ENCODE measurements around the gene SPEM2.
A peak's percentile ranks its signal among the peaks of the same experiment; 100 is the strongest.

Gene SPEM2

GRCh38 chr17:7403977-7404736, 21.3 kb upstream of the SPEM2 start, which contains the start of gene TMEM256:
Gene TMEM256 (minus strand): TSS chr17:7404097. CDS start chr17:7404084, 13 bp downstream.
- DNase-seq (ENCODE audit: low read depth) = peak; percentile 99

GRCh38 chr17:7404737-7405349, 20.6 kb upstream of the SPEM2 start:
- no peak for DNase-seq (ENCODE audit: low read depth)

DNA sequence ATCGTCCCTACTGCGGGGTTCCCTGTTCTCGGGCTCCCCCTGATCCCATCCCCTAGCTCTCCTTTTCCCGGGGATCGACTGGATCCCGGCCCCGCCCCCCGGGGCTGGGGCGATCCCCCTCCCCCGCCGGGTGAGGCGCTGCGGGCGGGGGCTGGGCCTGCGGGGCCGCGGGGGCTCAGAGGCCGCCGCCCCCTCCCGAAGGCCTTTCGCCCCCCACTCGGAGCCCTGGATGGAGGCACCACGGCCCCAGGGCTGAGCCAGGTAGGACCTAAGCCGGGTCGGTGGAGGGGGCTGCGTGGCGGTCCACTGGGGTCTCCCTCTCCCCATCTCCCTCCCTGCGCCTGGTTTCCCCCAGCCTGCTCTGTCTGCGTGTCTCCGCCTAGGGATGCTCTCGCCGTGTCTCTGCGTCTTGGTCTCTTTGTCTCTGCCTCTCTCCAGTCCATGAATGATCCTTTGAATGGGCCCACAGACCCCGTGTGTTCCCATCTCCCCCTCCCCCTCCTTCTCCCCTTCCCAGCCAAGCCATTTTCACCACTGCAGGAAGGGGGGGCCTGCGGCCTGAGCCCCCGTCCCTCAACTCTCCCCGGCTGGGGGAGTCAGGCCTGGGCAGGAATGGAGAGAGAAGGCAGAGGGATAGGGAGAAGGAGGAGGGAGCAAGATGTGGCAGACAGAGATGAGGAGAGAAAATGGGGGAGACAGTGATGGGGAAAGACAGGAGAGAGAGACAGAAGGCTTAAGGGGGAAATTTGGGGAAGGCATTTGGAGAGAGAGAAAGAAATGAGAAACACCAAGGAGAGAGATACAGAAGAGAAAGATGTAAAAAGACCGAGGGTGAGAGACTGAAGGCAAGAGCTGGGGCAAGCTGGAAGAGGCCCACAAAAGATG, 19.8 kb upstream of the SPEM2 start:
- DNase-seq (ENCODE audit: low read depth) = no peak

DNA sequence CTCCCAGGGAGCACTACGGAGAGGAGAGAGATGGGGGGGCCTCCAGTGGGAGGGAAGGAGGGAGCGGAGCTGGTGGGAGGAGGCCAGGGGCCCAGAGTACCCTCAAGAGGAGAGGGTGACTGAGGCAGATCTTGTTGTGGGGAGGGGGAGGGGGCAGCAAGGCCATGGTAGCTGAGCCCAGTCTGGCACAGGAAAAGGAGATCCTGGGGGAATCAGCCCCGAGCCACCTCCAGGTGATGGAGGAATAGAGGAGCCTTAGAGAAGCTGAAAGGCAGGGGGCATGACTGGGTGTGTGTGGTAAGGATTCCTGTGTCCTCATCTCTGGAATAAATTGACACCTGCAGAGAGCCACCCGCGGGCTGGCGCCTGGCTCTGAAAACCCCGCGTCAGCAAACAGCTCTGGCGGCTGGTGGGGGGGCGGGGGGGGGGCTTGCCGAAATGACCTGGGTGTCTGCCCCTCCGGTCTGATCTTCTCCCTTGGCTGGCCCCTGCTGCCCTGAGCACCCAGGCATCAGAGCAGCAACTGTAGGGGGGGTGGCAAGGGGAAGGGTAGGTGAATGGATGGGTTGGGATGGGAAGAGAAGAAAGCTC, 19.1 kb upstream of the SPEM2 start:
- no peak for DNase-seq (ENCODE audit: low read depth)

DNA sequence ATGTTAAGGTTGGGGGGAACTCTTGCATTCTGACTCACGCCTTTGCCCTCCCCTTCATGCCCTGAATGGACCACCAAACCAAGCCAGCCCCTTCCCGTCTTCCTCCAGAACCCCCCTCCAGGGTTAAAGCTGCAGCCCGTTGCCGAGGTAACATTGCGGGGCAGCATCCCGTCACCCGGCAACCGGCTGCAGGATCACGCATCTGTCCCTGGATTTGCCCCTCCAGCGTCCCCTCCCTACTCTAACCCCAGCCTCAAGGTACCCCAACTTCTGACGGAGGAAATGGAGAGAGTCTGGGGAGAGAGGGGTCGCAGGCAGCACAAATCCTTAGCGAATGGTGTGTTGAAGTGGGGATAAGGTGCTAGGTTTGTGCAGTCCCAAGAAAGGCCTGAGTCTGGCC, 18.3 kb upstream of the SPEM2 start:
- DNase-seq (ENCODE audit: low read depth) = no peak

DNA sequence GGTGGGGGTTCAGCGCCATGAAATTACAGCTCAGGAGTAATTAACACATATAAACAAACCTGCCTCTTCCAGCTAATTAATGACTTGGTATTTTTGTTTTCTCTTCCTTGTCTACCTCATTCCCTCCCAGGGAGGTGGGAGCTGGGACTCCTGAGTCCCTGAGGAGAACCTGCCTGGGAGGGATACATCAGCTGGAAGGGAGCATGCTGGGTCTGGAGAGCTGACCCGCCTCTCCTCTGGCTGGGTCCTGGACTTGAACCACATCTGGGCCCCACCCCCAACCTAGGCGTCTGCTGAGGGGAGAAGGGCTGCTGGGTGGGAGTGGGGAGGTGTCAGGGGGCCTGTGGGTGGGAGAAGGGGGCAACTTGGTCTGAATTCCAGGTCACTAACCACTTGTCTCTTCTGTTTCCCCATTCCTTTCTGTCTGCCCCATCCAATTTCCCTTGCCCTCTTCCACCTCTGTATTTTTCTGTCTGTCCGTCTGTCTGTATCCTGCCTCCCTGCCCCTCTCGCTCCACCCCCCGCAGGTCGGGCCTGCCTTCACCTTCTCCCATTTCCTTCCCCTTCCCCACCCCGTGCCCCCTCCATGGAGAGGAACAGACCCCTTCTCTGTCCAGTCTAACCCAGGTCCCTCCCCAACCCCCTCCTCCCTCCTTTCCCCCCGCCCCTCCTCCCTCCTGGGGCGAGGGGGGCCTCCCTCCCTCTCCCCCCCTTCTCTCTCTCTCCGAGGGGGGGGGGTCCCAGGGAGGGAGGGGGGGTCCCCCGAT, 17.7 kb upstream of the SPEM2 start, which contains the start of gene NLGN2:
NLGN2 (plus strand) TSS at position 361 of the 767 bp plus-strand sequence. CDS start 411 bp downstream, outside the sequence.
- no peak for DNase-seq (ENCODE audit: low read depth)

GRCh38 chr17:7408252-7408727, 17.1 kb upstream of the SPEM2 start:
- DNase-seq (ENCODE audit: low read depth) = no peak

GRCh38 chr17:7408863-7409262, 16.6 kb upstream of the SPEM2 start:
- DNase-seq (ENCODE audit: low read depth) = no peak

GRCh38 chr17:7409716-7410115, 15.7 kb upstream of the SPEM2 start:
- no peak for DNase-seq (ENCODE audit: low read depth)

GRCh38 chr17:7410634-7411426, 14.6 kb upstream of the SPEM2 start:
- no peak for DNase-seq (ENCODE audit: low read depth)

DNA sequence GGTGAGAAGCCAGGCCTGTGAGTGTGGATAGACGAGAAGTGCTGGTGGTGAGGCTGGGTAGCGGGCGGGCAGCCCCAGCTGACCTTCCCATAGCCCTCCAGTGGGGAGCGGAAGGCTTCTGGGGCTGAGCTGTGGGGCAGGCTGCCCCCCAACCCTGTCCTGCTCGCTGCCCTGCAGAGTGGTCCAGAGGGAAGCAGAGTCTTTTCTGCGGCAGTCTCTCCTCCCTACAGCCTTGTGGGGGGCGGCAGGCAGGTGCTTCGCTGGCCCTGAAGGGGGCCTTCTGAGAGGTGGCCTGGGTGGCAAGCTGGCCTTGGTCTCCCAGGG, 14.0 kb upstream of the SPEM2 start:
- DNase-seq (ENCODE audit: low read depth) = no peak

- peak; percentile 40 for DNase-seq (ENCODE audit: low read depth)
Observed at GRCh38 chr17:7413346-7413985, 11.9 kb upstream of the SPEM2 start.

DNA sequence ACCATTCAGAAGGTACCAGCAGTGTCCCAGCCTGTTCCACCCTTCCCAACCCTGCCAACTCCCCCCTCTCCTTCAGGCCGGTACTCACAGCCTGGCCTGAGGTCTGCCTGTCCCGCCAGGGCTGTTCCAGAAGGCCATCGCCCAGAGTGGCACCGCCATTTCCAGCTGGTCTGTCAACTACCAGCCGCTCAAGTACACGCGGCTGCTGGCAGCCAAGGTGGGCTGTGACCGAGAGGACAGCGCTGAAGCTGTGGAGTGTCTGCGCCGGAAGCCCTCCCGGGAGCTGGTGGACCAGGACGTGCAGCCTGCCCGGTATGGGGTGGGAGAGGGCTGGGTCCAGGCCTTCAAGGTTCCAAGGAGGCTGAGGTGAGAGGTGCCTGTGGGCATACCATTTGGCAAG, 10.6 kb upstream of the SPEM2 start:
- DNase-seq (ENCODE audit: low read depth) = no peak

DNA sequence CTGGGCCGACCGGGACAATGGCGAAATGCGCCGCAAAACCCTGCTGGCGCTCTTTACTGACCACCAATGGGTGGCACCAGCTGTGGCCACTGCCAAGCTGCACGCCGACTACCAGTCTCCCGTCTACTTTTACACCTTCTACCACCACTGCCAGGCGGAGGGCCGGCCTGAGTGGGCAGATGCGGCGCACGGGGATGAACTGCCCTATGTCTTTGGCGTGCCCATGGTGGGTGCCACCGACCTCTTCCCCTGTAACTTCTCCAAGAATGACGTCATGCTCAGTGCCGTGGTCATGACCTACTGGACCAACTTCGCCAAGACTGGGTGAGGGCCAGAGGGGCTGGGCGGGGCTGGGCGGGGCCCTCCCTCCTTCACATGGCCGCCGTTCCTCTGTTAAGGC, 9.6 kb upstream of the SPEM2 start:
- no peak for DNase-seq (ENCODE audit: low read depth)

DNA sequence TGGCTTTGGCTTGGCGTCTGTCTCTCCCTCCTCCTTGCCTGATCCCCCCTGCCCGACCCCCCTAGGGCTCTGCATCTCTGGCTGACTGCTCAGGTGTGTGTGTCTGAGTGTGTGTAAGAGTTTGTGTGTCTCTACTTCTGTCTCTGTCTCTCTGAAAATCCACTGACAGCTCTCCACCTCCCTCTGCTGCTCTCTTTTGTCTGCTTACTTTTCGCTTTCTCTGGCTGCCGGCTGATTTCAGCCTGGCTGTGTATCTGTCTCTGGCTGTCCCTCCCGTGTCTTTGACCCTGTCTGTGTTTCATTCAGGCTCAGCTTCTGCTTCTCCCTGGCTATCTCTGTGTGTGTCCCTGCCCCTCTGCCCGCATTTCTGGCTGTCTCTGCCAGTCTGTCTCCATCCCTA, 9.1 kb upstream of the SPEM2 start:
- no peak for DNase-seq (ENCODE audit: low read depth)

GRCh38 chr17:7417056-7417655, 8.3 kb upstream of the SPEM2 start:
- no peak for DNase-seq (ENCODE audit: low read depth)

DNA sequence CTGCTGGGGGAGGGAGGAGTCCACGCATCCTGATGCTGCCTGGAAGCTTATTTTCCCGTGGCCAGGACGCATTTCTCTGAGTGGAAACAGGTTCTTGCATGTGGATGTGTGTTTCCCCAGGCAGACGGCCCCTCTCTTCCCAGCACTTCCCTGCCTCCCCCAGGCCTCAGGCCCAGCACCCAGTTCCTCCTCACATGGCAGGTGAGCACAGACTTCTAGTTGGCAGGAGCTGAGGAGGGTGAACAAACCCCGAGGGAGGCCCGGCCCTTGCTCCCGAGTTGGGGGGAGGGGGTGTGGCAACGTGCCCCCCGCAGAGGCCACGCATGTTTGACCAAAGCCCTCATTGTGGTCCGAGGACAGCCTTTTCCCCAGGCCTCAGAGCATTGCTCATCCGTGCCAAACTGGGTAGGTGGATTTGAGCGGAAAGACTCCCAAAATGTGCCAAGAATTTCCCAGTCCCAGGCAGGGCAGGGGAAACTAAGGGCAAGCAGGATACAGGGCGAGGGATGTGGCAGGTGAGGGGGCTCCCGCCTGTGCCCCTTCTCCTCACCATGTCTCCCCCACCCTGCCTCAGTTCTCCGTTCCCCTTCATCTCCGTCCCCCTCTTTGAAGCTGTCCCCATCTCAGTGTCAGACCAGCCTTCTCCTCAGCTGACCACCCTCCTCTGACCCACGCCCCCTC, 6.8 kb upstream of the SPEM2 start:
- DNase-seq (ENCODE audit: low read depth) = no peak

DNA sequence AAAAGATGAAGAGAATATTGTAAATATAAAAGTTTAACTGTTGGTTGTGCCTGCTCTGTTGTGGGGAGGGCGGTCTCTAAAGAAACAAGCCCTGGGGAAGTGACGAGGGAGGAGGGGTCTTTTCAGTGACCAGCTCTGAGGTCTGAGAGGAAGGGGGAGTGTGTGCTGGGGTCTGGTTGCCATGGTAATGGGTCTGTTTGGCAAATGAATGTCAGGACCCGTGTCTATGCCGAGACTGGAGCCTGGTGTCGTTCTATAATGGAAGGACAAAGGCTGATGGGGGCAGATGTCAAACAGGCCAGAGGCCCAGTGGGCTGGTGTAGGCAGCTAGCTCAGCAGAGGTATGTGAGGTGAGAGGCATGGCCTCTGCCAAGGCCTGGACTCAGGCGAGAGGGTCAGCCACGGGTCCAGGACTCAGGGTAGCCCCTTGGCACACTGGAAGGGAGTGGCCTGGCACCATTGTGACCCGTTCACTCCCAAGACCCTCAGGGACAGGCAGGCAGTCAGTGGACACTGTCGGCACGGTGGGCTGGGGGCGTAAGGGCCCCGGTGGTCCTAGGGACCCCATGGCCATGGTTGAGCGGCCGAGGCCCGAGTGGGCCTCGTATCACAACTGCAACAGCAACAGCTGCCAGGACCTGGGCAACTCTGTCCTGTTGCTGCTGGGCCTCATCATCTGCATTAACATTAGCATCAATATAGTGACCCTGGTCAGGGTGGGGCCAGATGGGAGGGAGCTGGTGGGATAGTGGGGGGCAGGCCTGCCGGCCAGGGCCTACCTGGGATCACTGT, 5.4 kb upstream of the SPEM2 start, which contains the start of gene SPEM1:
SPEM1 (plus strand) TSS at position 506 of the 792 bp plus-strand sequence; CDS start at position 567, 61 bp downstream.
- DNase-seq (ENCODE audit: low read depth) = no peak
